IMR-90 (cell line): ENCODE data around the gene ROR2. TPM values are rescaled to one million over a fixed set of nuclear protein-coding genes. Genes with fewer than 3 reads are reported as not detected.

ENCODE experiments used
- ATAC-seq: fragments of 200-7000 bp; cut with Tn5 transposase; 2 replicates; pipeline ENCODE4 v1.9.1; 2020; ENCODE audit warnings: low read depth, mild to moderate bottlenecking, moderate library complexity
- BruUV-seq: library from RNA; stranded (reverse); fragments of 400-500 nt; replicated peaks from 2 replicates; lab custom pipeline; 2021; lab: Mats Ljungman, UMichigan
- CTCF ChIA-PET: fragments of 300-600 bp; formaldehyde crosslinking; extraction: SDS; loops from one replicate; lab custom pipeline; 2021; ENCODE audit warnings: antibody characterized with exemption; lab: Yijun Ruan, JAX
- POLR2A ChIA-PET: fragments of 300-600 bp; sonication (Branson Sonifier 250); formaldehyde crosslinking; loops from one replicate; lab custom pipeline; 2022; ENCODE audit warnings: antibody characterized with exemption; ENCODE audit not compliant: unreplicated experiment; lab: Charles Lee
- DNase-seq: peaks from one replicate; pipeline ENCODE4 v3.0.0; 2013
- H2AFZ ChIP-seq: replicated peaks from 2 replicates; pipeline ENCODE3; 2013; ENCODE audit warnings: low read length, mild to moderate bottlenecking; ENCODE audit not compliant: poor library complexity
- H2AK5ac ChIP-seq: 2 replicates; pipeline ENCODE4 v1.6.1; 2013; ENCODE audit warnings: low read depth, low read length, inconsistent platforms
- H2AK9ac ChIP-seq: replicated peaks from 2 replicates; pipeline ENCODE3; 2013; ENCODE audit warnings: mild to moderate bottlenecking, low read depth, low read length, moderate library complexity; ENCODE audit not compliant: poor library complexity
- H2BK120ac ChIP-seq: 2 replicates; pipeline ENCODE4 v1.6.1; 2013; ENCODE audit warnings: low read depth, low read length, inconsistent platforms
- H2BK15ac ChIP-seq: 3 replicates; pipeline ENCODE4 v1.6.1; 2013; ENCODE audit warnings: low read depth, low read length, inconsistent platforms
- H2BK20ac ChIP-seq: 2 replicates; pipeline ENCODE4 v1.6.1; 2013; ENCODE audit warnings: low read depth, mild to moderate bottlenecking, inconsistent platforms, low read length, moderate library complexity
- H2BK5ac ChIP-seq: 2 replicates; pipeline ENCODE4 v1.6.1; 2013; ENCODE audit warnings: mild to moderate bottlenecking, low read depth, low read length, inconsistent platforms; ENCODE audit not compliant: poor library complexity, severe bottlenecking
- H3K14ac ChIP-seq: replicated peaks from 2 replicates; pipeline ENCODE4 v1.6.1; 2013; ENCODE audit warnings: low read depth, low read length, inconsistent platforms
- H3K18ac ChIP-seq: 2 replicates; pipeline ENCODE4 v1.6.1; 2013; ENCODE audit warnings: low read depth, low read length, control low read depth
- H3K23ac ChIP-seq: 2 replicates; pipeline ENCODE4 v1.6.1; 2013; ENCODE audit warnings: low read depth, low read length, inconsistent platforms
- H3K27ac ChIP-seq: 2 replicates; pipeline ENCODE4 v1.5.1; 2013; ENCODE audit warnings: mild to moderate bottlenecking, control low read depth, low read length; ENCODE audit not compliant: insufficient read depth
- H3K27me3 ChIP-seq: 2 replicates; pipeline ENCODE4 v1.6.1; 2013; ENCODE audit warnings: low read length; ENCODE audit not compliant: control insufficient read depth, insufficient read depth
- H3K36me3 ChIP-seq: 2 replicates; pipeline ENCODE4 v1.6.1; 2013; ENCODE audit warnings: low read length, mixed read lengths; ENCODE audit not compliant: control insufficient read depth, insufficient read depth
- H3K4ac ChIP-seq: 2 replicates; pipeline ENCODE4 v1.6.1; 2013; ENCODE audit warnings: low read depth, low read length, inconsistent platforms
- H3K4me1 ChIP-seq: 2 replicates; pipeline ENCODE4 v1.6.1; 2013; ENCODE audit warnings: low read length, mixed read lengths; ENCODE audit not compliant: control insufficient read depth, insufficient read depth
- H3K4me2 ChIP-seq: 2 replicates; pipeline ENCODE4 v1.6.1; 2013; ENCODE audit warnings: low read depth, mild to moderate bottlenecking, control low read depth, low read length, moderate library complexity
- H3K4me3 ChIP-seq: 2 replicates; pipeline ENCODE4 v1.5.1; 2013; ENCODE audit warnings: low read depth, mild to moderate bottlenecking, control low read depth, low read length, moderate library complexity; ENCODE audit not compliant: insufficient read depth
- H3K56ac ChIP-seq: 2 replicates; pipeline ENCODE4 v1.6.1; 2013; ENCODE audit warnings: low read length, inconsistent platforms; ENCODE audit not compliant: insufficient read depth; ENCODE audit errors: extremely low read depth
- H3K79me1 ChIP-seq, 2 experiments: 2 replicates each; pipeline ENCODE4 v1.6.1; 2013; ENCODE audit warnings: low read length in 2 of 2, inconsistent platforms in 1 of 2, low read depth in 1 of 2
- H3K9ac ChIP-seq: 2 replicates; pipeline ENCODE4 v1.6.1; 2013; ENCODE audit warnings: low read depth, low read length, control low read depth
- H3K9me1 ChIP-seq: 2 replicates; pipeline ENCODE4 v1.6.1; 2013; ENCODE audit warnings: low read length, inconsistent platforms; ENCODE audit not compliant: insufficient read depth
- H3K9me3 ChIP-seq: 2 replicates; pipeline ENCODE4 v1.6.1; 2013; ENCODE audit warnings: low read length; ENCODE audit not compliant: control insufficient read depth, insufficient read depth
- H4K20me1 ChIP-seq: 2 replicates; pipeline ENCODE4 v1.6.1; 2013; ENCODE audit warnings: low read length, inconsistent platforms; ENCODE audit not compliant: insufficient read depth
- H4K5ac ChIP-seq: 2 replicates; pipeline ENCODE4 v1.6.1; 2013; ENCODE audit warnings: mild to moderate bottlenecking, low read depth, low read length, control low read depth
- H4K8ac ChIP-seq, 2 experiments: 2 replicates each; pipeline ENCODE4 v1.6.1; 2013; ENCODE audit warnings: low read depth in 2 of 2, low read length in 2 of 2, control low read depth in 1 of 2, inconsistent platforms in 1 of 2
- H4K91ac ChIP-seq: 2 replicates; pipeline ENCODE4 v1.6.1; 2013; ENCODE audit warnings: low read depth, low read length, inconsistent platforms; ENCODE audit not compliant: insufficient read depth
- BHLHE40 ChIP-seq: fragments of 150-350 bp; IDR thresholded peaks from 2 replicates; pipeline ENCODE4 v1.6.1; 2016; ENCODE audit warnings: mild to moderate bottlenecking, low read depth, low read length
- CEBPB ChIP-seq: IDR thresholded peaks from 2 replicates; pipeline ENCODE4 v1.6.1; 2012; ENCODE audit warnings: low read depth, low read length, improper control_type of control experiment
- CHD1 ChIP-seq: IDR thresholded peaks from 2 replicates; pipeline ENCODE4 v1.6.1; 2012; ENCODE audit warnings: low read depth, low read length, improper control_type of control experiment
- FOS ChIP-seq: fragments of 150-350 bp; IDR thresholded peaks from 2 replicates; pipeline ENCODE4 v1.6.1; 2016; ENCODE audit warnings: low read depth, low read length
- MAFK ChIP-seq: IDR thresholded peaks from 2 replicates; pipeline ENCODE4 v1.6.1; 2012; ENCODE audit warnings: low read depth, low read length, improper control_type of control experiment
- MAZ ChIP-seq: IDR thresholded peaks from 2 replicates; pipeline ENCODE4 v1.6.1; 2012; ENCODE audit warnings: low read depth, mild to moderate bottlenecking, low read length, improper control_type of control experiment, moderate library complexity, borderline replicate concordance
- MXI1 ChIP-seq: IDR thresholded peaks from 2 replicates; pipeline ENCODE4 v1.6.1; 2012; ENCODE audit warnings: low read depth, mild to moderate bottlenecking, low read length, moderate library complexity, borderline replicate concordance
- NFE2L2 ChIP-seq: fragments of 150-350 bp; IDR thresholded peaks from 2 replicates; pipeline ENCODE4 v1.6.1; 2016; ENCODE audit warnings: low read depth, mild to moderate bottlenecking, low read length
- POLR2A ChIP-seq: IDR thresholded peaks from 2 replicates; pipeline ENCODE4 v1.6.1; 2012; ENCODE audit warnings: mild to moderate bottlenecking, low read depth, low read length
- RAD21 ChIP-seq: IDR thresholded peaks from 2 replicates; pipeline ENCODE4 v1.6.1; 2012; ENCODE audit warnings: low read length, improper control_type of control experiment
- RCOR1 ChIP-seq: IDR thresholded peaks from 2 replicates; pipeline ENCODE4 v1.6.1; 2012; ENCODE audit warnings: mild to moderate bottlenecking, low read length, improper control_type of control experiment; ENCODE audit not compliant: insufficient replicate concordance
- RFX5 ChIP-seq: IDR thresholded peaks from 2 replicates; pipeline ENCODE4 v1.8.0; 2012; ENCODE audit warnings: low read depth, mild to moderate bottlenecking, low read length, moderate library complexity
- SMC3 ChIP-seq: fragments of 150-350 bp; IDR thresholded peaks from 2 replicates; pipeline ENCODE4 v1.6.1; 2016; ENCODE audit warnings: low read depth, mild to moderate bottlenecking, antibody characterized with exemption, low read length, moderate library complexity
- WGBS, 2 experiments: methylation state at CpG; one replicate each; pipeline versions ENCODE4 v1.1.5 to v1.1.7; 2013; ENCODE audit warnings: missing lambda C conversion rate in 2 of 2; ENCODE audit not compliant: insufficient read length in 1 of 2; ENCODE audit errors: extremely low coverage in 2 of 2; 5-methylcytosine and 5-hydroxymethylcytosine counted together
- dilution Hi-C: fragments of 300-500 bp; cut with HindIII; formaldehyde crosslinking; loops from one replicate; pipeline ENCODE4 v1.14.3; 2018; ENCODE audit warnings: low sequenced_read_pairs; ENCODE audit not compliant: unreplicated experiment
- in situ Hi-C: fragments of 300-500 bp; cut with MboI; formaldehyde crosslinking; loops from 3 replicates; pipeline ENCODE4 v1.14.3; 2019; ENCODE audit warnings: low sequenced_read_pairs, inconsistent platforms, mixed read lengths
- intact Hi-C: fragments of 100-400 bp; cut with micrococcal nuclease; formaldehyde crosslinking; loops from 2 replicates; pipeline ENCODE4 v1.10.0; 2022
- polyA plus RNA-seq, 3 experiments: library from polyadenylated mRNA; depleted of rRNA; stranded (reverse); fragments of >200 nt; gene quantifications; 2 replicates each; pipeline ENCODE4 v1.2.3, GENCODE V29; 2012; ENCODE audit warnings: low replicate concordance in 1 of 3
- total RNA-seq: library from RNA; depleted of rRNA; stranded (reverse); fragments of >200 nt; gene quantifications from 2 replicates; pipeline ENCODE4 v1.2.3, GENCODE V29; 2012
- TF ChIP-seq, protein P1 (sequence below): fragments of 150-350 bp; IDR thresholded peaks from 2 replicates; pipeline ENCODE4 v1.6.1; 2016; ENCODE audit warnings: low read depth, mild to moderate bottlenecking, low read length, moderate library complexity, borderline replicate concordance
- TF ChIP-seq, protein P2 (sequence below): fragments of 150-350 bp; IDR thresholded peaks from 2 replicates; pipeline ENCODE4 v1.6.1; 2017; ENCODE audit warnings: mild to moderate bottlenecking, antibody characterized with exemption, low read length, low read depth
- TF ChIP-seq, protein P3 (sequence below): conservative IDR thresholded peaks from 2 replicates; pipeline ENCODE4 v1.5.1; 2012; ENCODE audit warnings: mild to moderate bottlenecking, low read depth, low read length, improper control_type of control experiment

Gene ROR2
- total and polyA plus RNA-seq, 2 of the 4 experiments (the other 2 are of a cell fraction): 2.3 to 4.8 TPM

DNA sequence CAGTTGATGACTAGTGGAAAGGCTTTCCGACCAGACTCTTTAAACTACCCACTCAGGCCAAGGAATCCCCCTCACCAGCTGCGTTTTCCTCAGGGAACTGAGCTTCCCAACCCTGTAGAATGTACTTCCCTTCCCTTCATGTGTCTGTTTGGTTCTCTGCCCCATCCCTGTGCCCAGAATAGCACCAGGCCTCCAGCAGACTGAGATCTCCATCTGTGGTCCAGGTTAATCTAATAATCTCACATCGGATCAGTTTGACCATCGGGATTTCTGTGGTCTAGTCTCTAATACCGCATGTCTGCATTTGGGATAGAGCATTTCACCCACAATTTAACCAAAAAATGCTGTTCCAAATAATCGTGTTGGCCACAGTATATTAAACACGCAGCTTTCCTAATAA lies 237.2 kb downstream of the ROR2 start:
- Histone ChIP-seq H3K14ac (no peak overlapping the region), H2AK5ac (no peak overlapping the region), H2BK120ac (no peak overlapping the region), H4K8ac (no peak overlapping the region), H3K36me3 (no peaks in the 10 kb centered on the region), H3K9me3 (no peaks in the 10 kb centered on the region; the same call in 1 of the 2 replicates), H4K20me1 (no peaks in the 10 kb centered on the region), H3K23ac (no peak overlapping the region), H3K56ac (no peak overlapping the region), H2BK20ac (no peak overlapping the region), H3K4me1 (peaks cover 2% of the 10 kb centered on the region; the same call in 1 of the 2 replicates), H2BK5ac (no peak overlapping the region), H4K5ac (no peak overlapping the region), H3K9me1 (peaks cover 15% of the 10 kb centered on the region), H3K27me3 (no peaks in the 10 kb centered on the region), H3K18ac (no peak overlapping the region), H3K9ac (no peak overlapping the region), H2AK9ac (no peak overlapping the region), H2AFZ (peak overlapping the region; percentile 25), H3K4ac (no peak overlapping the region), H3K4me3 (no peak overlapping the region), H2BK15ac (no peak overlapping the region), H3K79me1 (no peaks in the 10 kb centered on the region), H3K27ac (no peak overlapping the region), H3K4me2 (no peak overlapping the region), H4K91ac (no peak overlapping the region)
- DNase-seq (no peak), ATAC-seq (no peak)
- POLR2A ChIA-PET: no interaction called here
- CTCF ChIA-PET: interaction anchor here (0.7 kb wide), 1 partner anchor 358 kb away, joined by 4 read pairs; no protein-coding TSS in a partner anchor
- TF ChIP-seq CHD1: no peak
- TF ChIP-seq, protein P1, sequence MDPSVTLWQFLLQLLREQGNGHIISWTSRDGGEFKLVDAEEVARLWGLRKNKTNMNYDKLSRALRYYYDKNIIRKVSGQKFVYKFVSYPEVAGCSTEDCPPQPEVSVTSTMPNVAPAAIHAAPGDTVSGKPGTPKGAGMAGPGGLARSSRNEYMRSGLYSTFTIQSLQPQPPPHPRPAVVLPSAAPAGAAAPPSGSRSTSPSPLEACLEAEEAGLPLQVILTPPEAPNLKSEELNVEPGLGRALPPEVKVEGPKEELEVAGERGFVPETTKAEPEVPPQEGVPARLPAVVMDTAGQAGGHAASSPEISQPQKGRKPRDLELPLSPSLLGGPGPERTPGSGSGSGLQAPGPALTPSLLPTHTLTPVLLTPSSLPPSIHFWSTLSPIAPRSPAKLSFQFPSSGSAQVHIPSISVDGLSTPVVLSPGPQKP: no peak
- TF ChIP-seq SMC3: no peak
- TF ChIP-seq RFX5: no peak
- TF ChIP-seq POLR2A: no peak
- no peak for TF ChIP-seq NFE2L2
- TF ChIP-seq, protein P2, sequence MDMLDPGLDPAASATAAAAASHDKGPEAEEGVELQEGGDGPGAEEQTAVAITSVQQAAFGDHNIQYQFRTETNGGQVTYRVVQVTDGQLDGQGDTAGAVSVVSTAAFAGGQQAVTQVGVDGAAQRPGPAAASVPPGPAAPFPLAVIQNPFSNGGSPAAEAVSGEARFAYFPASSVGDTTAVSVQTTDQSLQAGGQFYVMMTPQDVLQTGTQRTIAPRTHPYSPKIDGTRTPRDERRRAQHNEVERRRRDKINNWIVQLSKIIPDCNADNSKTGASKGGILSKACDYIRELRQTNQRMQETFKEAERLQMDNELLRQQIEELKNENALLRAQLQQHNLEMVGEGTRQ: no peak
- TF ChIP-seq, protein P3, sequence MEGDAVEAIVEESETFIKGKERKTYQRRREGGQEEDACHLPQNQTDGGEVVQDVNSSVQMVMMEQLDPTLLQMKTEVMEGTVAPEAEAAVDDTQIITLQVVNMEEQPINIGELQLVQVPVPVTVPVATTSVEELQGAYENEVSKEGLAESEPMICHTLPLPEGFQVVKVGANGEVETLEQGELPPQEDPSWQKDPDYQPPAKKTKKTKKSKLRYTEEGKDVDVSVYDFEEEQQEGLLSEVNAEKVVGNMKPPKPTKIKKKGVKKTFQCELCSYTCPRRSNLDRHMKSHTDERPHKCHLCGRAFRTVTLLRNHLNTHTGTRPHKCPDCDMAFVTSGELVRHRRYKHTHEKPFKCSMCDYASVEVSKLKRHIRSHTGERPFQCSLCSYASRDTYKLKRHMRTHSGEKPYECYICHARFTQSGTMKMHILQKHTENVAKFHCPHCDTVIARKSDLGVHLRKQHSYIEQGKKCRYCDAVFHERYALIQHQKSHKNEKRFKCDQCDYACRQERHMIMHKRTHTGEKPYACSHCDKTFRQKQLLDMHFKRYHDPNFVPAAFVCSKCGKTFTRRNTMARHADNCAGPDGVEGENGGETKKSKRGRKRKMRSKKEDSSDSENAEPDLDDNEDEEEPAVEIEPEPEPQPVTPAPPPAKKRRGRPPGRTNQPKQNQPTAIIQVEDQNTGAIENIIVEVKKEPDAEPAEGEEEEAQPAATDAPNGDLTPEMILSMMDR: no peak
- no peak for TF ChIP-seq RCOR1
- no peak for TF ChIP-seq MAFK
- no peak for TF ChIP-seq RAD21
- TF ChIP-seq CEBPB: no peak
- no peak for TF ChIP-seq MXI1
- no peak for TF ChIP-seq BHLHE40
- no peak for TF ChIP-seq FOS
- no peak for TF ChIP-seq MAZ
- WGBS, 2 experiments: 89% methylated on average over 3 of the region's 7 CpGs; no CpG with 5 or more reads in 1 of the 2 experiments
- in situ Hi-C loops: no loop called here
- dilution Hi-C loops: no loop called here
- intact Hi-C loops: no loop called here
- no TSS peak for BruUV-seq
